ENCODE results near the gene PDCL3. TPM values are rescaled to one million over a fixed set of nuclear protein-coding genes. Genes with fewer than 3 reads are reported as not detected.

PDCL3 gene
- total RNA-seq, 1 experiment from 2014 or later: 21.3 TPM

DNA sequence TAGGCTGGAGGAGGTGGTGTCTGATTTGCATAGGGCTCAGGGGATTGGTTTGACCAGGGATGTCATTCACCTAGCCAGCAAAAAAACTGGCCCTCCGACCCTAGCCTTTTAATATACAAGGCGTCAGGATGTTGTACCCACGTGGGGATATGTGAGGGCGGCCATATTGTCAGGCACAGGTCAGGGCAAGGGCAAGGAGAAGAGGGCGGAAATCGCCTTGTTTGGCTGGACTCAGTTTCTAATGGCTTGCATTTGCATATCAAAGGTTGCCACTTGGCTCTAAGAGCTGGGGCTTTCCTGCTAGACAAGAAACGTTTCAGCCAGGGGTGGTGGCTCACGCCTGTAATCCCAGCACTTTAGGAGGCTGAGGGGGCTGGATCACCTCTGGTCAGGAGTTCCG lies 24.9 kb upstream of the PDCL3 start:
- Mint-ChIP-seq H3K9me3 (ENCODE audit: unreplicated experiment) (no peaks in the 10 kb centered on the region), H3K4me1 (ENCODE audit: low read depth, unreplicated experiment) (no peaks in the 10 kb centered on the region), H3K27me3 (ENCODE audit: insufficient read depth, unreplicated experiment) (peaks cover 4% of the 10 kb centered on the region), H3K27ac (ENCODE audit: unreplicated experiment) (no peak overlapping the region), H3K36me3 (ENCODE audit: insufficient read depth, unreplicated experiment) (no peaks in the 10 kb centered on the region), H3K4me3 (ENCODE audit: unreplicated experiment) (no peak overlapping the region)
- H3K27me3 ChIP-seq (replicated peaks; ENCODE audit: control insufficient read depth, insufficient read depth, low read length): no peaks in the 10 kb centered on the region
- intact Hi-C loops (cut with micrococcal nuclease; ENCODE audit: unreplicated experiment): no loop called here
- no peak for DNase-seq
- H3K4me3 ChIP-seq (ENCODE audit: low read depth, low read length): no peak overlapping the region
- ChIA-PET POLR2A (no interaction called here), CTCF (no interaction called here)
- BruUV-seq (replicated peaks): no TSS peak
- no peaks in the 10 kb centered on the region for H3K36me3 ChIP-seq (ENCODE audit: control insufficient read depth, insufficient read depth, low read length)
- H3K9me3 ChIP-seq: no peaks in the 10 kb centered on the region; the same call in 1 of the 2 replicates
- TF ChIP-seq, protein P1, sequence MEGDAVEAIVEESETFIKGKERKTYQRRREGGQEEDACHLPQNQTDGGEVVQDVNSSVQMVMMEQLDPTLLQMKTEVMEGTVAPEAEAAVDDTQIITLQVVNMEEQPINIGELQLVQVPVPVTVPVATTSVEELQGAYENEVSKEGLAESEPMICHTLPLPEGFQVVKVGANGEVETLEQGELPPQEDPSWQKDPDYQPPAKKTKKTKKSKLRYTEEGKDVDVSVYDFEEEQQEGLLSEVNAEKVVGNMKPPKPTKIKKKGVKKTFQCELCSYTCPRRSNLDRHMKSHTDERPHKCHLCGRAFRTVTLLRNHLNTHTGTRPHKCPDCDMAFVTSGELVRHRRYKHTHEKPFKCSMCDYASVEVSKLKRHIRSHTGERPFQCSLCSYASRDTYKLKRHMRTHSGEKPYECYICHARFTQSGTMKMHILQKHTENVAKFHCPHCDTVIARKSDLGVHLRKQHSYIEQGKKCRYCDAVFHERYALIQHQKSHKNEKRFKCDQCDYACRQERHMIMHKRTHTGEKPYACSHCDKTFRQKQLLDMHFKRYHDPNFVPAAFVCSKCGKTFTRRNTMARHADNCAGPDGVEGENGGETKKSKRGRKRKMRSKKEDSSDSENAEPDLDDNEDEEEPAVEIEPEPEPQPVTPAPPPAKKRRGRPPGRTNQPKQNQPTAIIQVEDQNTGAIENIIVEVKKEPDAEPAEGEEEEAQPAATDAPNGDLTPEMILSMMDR (IDR thresholded peaks at IDR 0.05; ENCODE audit: insufficient read depth in 1 of 2, low read depth in 1 of 2, low read length in 1 of 2, severe bottlenecking in 1 of 2, unreplicated experiment in 1 of 2): no peak
- H3K4me1 ChIP-seq: no peaks in the 10 kb centered on the region

DNA sequence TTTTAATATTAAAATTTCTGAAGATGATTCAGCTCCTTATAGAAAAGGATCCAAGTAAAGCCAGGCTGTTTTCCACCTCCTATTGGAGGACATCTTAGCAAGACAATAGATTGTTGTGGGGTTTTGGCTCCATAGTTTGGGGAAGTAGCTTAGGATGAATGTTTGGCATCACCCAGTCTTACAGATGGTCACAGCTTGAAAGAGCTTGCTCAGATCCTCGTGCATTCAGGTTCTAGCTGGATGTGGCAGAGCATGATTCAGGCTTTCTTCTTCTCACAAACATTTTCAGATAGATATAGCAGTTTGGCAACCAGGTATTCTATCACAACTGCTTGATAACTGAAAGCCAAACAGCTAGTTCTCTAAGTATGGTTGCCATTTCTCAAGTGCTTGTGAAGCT lies 23.6 kb upstream of the PDCL3 start:
- H3K27me3 Mint-ChIP-seq (ENCODE audit: insufficient read depth, unreplicated experiment): peaks cover 7% of the 10 kb centered on the region

DNA sequence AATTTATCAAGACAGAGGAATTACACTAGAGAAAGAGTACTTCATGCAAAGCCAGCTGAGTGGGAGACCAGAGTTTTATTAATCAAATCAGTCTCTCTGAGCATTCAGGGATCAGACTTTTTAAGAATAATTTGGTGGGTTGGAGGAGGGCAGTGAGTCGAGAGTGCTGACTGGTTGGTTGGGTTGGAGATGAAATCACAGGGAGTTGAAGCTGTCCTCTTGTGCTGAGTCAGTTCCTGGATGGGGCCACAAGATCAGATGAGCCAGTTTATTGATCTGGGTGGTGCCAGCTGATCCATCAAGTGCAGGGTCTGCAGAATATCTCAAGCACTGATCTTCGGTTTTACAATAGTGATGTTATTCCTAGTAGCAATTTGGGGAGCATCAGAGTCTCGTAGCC lies 21.4 kb upstream of the PDCL3 start:
- Histone ChIP-seq H3K4me3 (ENCODE audit: low read depth, low read length) (no peak overlapping the region), H3K27me3 (replicated peaks; ENCODE audit: control insufficient read depth, insufficient read depth, low read length) (no peaks in the 10 kb centered on the region), H3K4me1 (no peaks in the 10 kb centered on the region), H3K36me3 (ENCODE audit: control insufficient read depth, insufficient read depth, low read length) (no peaks in the 10 kb centered on the region), H3K9me3 (no peaks in the 10 kb centered on the region; the same call in 1 of the 2 replicates)
- Mint-ChIP-seq H3K36me3 (ENCODE audit: insufficient read depth, unreplicated experiment) (no peaks in the 10 kb centered on the region), H3K9me3 (ENCODE audit: unreplicated experiment) (no peaks in the 10 kb centered on the region), H3K4me1 (ENCODE audit: low read depth, unreplicated experiment) (no peaks in the 10 kb centered on the region), H3K4me3 (ENCODE audit: unreplicated experiment) (no peak overlapping the region), H3K27me3 (ENCODE audit: insufficient read depth, unreplicated experiment) (peaks cover 7% of the 10 kb centered on the region), H3K27ac (ENCODE audit: unreplicated experiment) (no peak overlapping the region)
- no TSS peak for BruUV-seq (replicated peaks)
- ChIA-PET POLR2A (no interaction called here), CTCF (no interaction called here)
- TF ChIP-seq, protein P1 (IDR thresholded peaks at IDR 0.05; ENCODE audit: insufficient read depth in 1 of 2, low read depth in 1 of 2, low read length in 1 of 2, severe bottlenecking in 1 of 2, unreplicated experiment in 1 of 2): no peak
- intact Hi-C loops (cut with micrococcal nuclease; ENCODE audit: unreplicated experiment): no loop called here
- no peak for DNase-seq

More for the DNA sequence above, 23.6 kb upstream of the PDCL3 start:
- intact Hi-C loops (cut with micrococcal nuclease; ENCODE audit: unreplicated experiment): no loop called here
- CTCF ChIA-PET: no interaction called here
- TF ChIP-seq, protein P1 (IDR thresholded peaks at IDR 0.05; ENCODE audit: insufficient read depth in 1 of 2, low read depth in 1 of 2, low read length in 1 of 2, severe bottlenecking in 1 of 2, unreplicated experiment in 1 of 2): no peak
- no peaks in the 10 kb centered on the region for H3K4me1 Mint-ChIP-seq (ENCODE audit: low read depth, unreplicated experiment)
- no peak overlapping the region for H3K4me3 Mint-ChIP-seq (ENCODE audit: unreplicated experiment)
- Histone ChIP-seq H3K9me3 (no peaks in the 10 kb centered on the region; the same call in 1 of the 2 replicates), H3K36me3 (ENCODE audit: control insufficient read depth, insufficient read depth, low read length) (no peaks in the 10 kb centered on the region), H3K4me1 (no peaks in the 10 kb centered on the region), H3K27me3 (replicated peaks; ENCODE audit: control insufficient read depth, insufficient read depth, low read length) (no peaks in the 10 kb centered on the region), H3K4me3 (ENCODE audit: low read depth, low read length) (no peak overlapping the region)
- H3K9me3 Mint-ChIP-seq (ENCODE audit: unreplicated experiment): no peaks in the 10 kb centered on the region
- no peak for DNase-seq
- BruUV-seq (replicated peaks): no TSS peak
- H3K27ac Mint-ChIP-seq (ENCODE audit: unreplicated experiment): no peak overlapping the region
- no peaks in the 10 kb centered on the region for H3K36me3 Mint-ChIP-seq (ENCODE audit: insufficient read depth, unreplicated experiment)
- POLR2A ChIA-PET: no interaction called here

Measured in Caco-2 (cell line).